OCI-LY7 (cell line): Measurements from ENCODE around the gene C9.

ENCODE experiments used
- CTCF ChIP-seq: fragments of 200-600 bp; sonication (generic); conservative IDR thresholded peaks from 2 replicates; pipeline ENCODE4 v1.5.1; 2014; ENCODE audit warnings: mild to moderate bottlenecking, antibody characterized with exemption, low read length, moderate library complexity, mixed read lengths
- EZH2phosphoT487 ChIP-seq: fragments of 200-600 bp; sonication (generic); IDR thresholded peaks from 2 replicates; pipeline ENCODE4 v1.6.1; 2018; ENCODE audit warnings: low read depth, borderline replicate concordance, mild to moderate bottlenecking, mixed run types, antibody characterized with exemption, low read length, moderate library complexity, mixed read lengths

- no peak for TF ChIP-seq CTCF
- no peak for TF ChIP-seq EZH2phosphoT487
These were observed 30.7 kb upstream of the C9 start for GRCh38 chr5:39394946-39395345.
